ENCODE measurements around the gene MED27. TPM values are rescaled to one million over a fixed set of nuclear protein-coding genes. Genes with fewer than 3 reads are reported as not detected.

MED27 gene
- total RNA-seq, 1 donor from 2014 or later = 45.0 TPM

- Mint-ChIP-seq H3K4me3 (ENCODE audit: unreplicated experiment) (no peak overlapping the region), H3K27me3 (ENCODE audit: unreplicated experiment) (peaks cover 7% of the 10 kb centered on the region), H3K36me3 (ENCODE audit: unreplicated experiment) (no peaks in the 10 kb centered on the region), H3K9me3 (ENCODE audit: unreplicated experiment) (no peaks in the 10 kb centered on the region), H3K4me1 (ENCODE audit: low read depth, unreplicated experiment) (peaks cover 7% of the 10 kb centered on the region), H3K27ac (ENCODE audit: unreplicated experiment) (no peak overlapping the region)
- no peak for DNase-seq
- TF ChIP-seq, protein P1, sequence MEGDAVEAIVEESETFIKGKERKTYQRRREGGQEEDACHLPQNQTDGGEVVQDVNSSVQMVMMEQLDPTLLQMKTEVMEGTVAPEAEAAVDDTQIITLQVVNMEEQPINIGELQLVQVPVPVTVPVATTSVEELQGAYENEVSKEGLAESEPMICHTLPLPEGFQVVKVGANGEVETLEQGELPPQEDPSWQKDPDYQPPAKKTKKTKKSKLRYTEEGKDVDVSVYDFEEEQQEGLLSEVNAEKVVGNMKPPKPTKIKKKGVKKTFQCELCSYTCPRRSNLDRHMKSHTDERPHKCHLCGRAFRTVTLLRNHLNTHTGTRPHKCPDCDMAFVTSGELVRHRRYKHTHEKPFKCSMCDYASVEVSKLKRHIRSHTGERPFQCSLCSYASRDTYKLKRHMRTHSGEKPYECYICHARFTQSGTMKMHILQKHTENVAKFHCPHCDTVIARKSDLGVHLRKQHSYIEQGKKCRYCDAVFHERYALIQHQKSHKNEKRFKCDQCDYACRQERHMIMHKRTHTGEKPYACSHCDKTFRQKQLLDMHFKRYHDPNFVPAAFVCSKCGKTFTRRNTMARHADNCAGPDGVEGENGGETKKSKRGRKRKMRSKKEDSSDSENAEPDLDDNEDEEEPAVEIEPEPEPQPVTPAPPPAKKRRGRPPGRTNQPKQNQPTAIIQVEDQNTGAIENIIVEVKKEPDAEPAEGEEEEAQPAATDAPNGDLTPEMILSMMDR (IDR thresholded peaks at IDR 0.05; ENCODE audit: partially characterized antibody, unreplicated experiment) = no peak
These were observed 34.5 kb upstream of the MED27 start for GRCh38 chr9:132114102-132114707.

DNA sequence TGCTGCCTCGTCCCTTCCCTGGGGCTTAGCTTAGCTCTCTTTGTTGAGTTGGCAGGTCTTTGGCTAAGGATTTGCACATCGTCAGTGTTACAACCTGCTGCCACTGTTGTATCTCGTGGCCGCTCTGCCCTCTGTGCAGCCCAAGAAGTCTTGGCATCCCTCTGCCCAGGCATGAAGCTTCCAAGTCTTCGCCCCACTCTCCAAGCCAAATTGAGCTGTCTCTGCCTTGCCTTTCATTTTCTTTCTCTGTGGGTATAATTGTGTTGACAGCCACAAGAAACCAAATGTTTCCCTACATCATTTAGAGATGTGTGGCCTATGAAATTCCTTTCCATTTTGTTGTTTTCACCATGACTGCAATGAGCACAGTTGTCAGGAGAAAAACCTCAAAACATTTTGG, 29.6 kb upstream of the MED27 start:
- Mint-ChIP-seq H3K36me3 (ENCODE audit: unreplicated experiment) (no peaks in the 10 kb centered on the region), H3K4me3 (ENCODE audit: unreplicated experiment) (no peak overlapping the region), H3K27me3 (ENCODE audit: unreplicated experiment) (peaks cover 5% of the 10 kb centered on the region), H3K4me1 (ENCODE audit: low read depth, unreplicated experiment) (no peaks in the 10 kb centered on the region), H3K9me3 (ENCODE audit: unreplicated experiment) (no peaks in the 10 kb centered on the region), H3K27ac (ENCODE audit: unreplicated experiment) (no peak overlapping the region)
- TF ChIP-seq, protein P1 (IDR thresholded peaks at IDR 0.05; ENCODE audit: partially characterized antibody, unreplicated experiment) = no peak
- no peak for DNase-seq

- Mint-ChIP-seq H3K36me3 (ENCODE audit: unreplicated experiment) (no peaks in the 10 kb centered on the region), H3K27ac (ENCODE audit: unreplicated experiment) (no peak overlapping the region), H3K4me1 (ENCODE audit: low read depth, unreplicated experiment) (no peaks in the 10 kb centered on the region), H3K4me3 (ENCODE audit: unreplicated experiment) (no peak overlapping the region), H3K9me3 (ENCODE audit: unreplicated experiment) (no peaks in the 10 kb centered on the region), H3K27me3 (ENCODE audit: unreplicated experiment) (peaks cover 3% of the 10 kb centered on the region)
- DNase-seq = no peak
- TF ChIP-seq, protein P1 (IDR thresholded peaks at IDR 0.05; ENCODE audit: partially characterized antibody, unreplicated experiment) = no peak
These were observed 29.1 kb upstream of the MED27 start for GRCh38 chr9:132108728-132109127.

- Mint-ChIP-seq H3K4me3 (ENCODE audit: unreplicated experiment) (no peak overlapping the region), H3K36me3 (ENCODE audit: unreplicated experiment) (peaks cover 11% of the 10 kb centered on the region), H3K27ac (ENCODE audit: unreplicated experiment) (no peak overlapping the region), H3K4me1 (ENCODE audit: low read depth, unreplicated experiment) (no peaks in the 10 kb centered on the region), H3K27me3 (ENCODE audit: unreplicated experiment) (peaks cover 6% of the 10 kb centered on the region), H3K9me3 (ENCODE audit: unreplicated experiment) (peaks cover 1% of the 10 kb centered on the region)
- DNase-seq = no peak
- TF ChIP-seq, protein P1 (IDR thresholded peaks at IDR 0.05; ENCODE audit: partially characterized antibody, unreplicated experiment) = no peak
These were observed 20.2 kb upstream of the MED27 start for GRCh38 chr9:132099741-132100407.

DNA sequence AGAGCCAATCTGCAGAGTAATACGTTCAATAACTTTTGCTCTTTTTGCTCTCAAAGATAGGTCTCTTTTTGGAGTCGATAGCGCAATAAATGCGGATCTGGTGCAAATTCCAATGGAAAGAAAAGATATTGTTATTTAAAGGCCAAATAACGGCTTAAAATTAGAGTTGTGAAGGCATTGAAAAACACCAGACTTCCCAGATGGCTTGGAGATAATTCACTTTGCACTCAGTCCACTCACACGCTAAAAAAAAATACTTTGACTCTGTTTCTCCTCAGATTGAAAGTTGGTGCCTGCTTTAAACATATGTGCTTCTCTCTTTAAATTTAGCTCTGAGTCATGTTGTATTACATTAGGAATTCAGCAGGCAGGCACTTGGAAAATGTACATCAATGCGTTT, 19.5 kb upstream of the MED27 start:
- H3K9me3 Mint-ChIP-seq (ENCODE audit: unreplicated experiment) = peaks cover 1% of the 10 kb centered on the region
- no peak overlapping the region for H3K27ac Mint-ChIP-seq (ENCODE audit: unreplicated experiment)
- DNase-seq = no peak
- H3K4me3 Mint-ChIP-seq (ENCODE audit: unreplicated experiment) = no peak overlapping the region
- peaks cover 11% of the 10 kb centered on the region for H3K36me3 Mint-ChIP-seq (ENCODE audit: unreplicated experiment)
- no peaks in the 10 kb centered on the region for H3K4me1 Mint-ChIP-seq (ENCODE audit: low read depth, unreplicated experiment)
- TF ChIP-seq, protein P1 (IDR thresholded peaks at IDR 0.05; ENCODE audit: partially characterized antibody, unreplicated experiment) = no peak
- peaks cover 6% of the 10 kb centered on the region for H3K27me3 Mint-ChIP-seq (ENCODE audit: unreplicated experiment)

Measured in glutamatergic neuron (in vitro differentiated cells).